Esophagus muscularis mucosa (tissue), 4 donors: ENCODE results near the gene COBL. TPM values are rescaled to one million over a fixed set of nuclear protein-coding genes. Genes with fewer than 3 reads are reported as not detected.

Experiments
- DNase-seq: peaks from one replicate; pipeline ENCODE4 v3.0.0-alpha.2; 2017; ENCODE audit errors: extremely low spot score
- H3K27ac ChIP-seq, 4 donors: fragments of 200-600 bp; sonication (generic); replicated peaks in 1 of 4; 1 replicate in 3 of 4; 2 replicates in 1 of 4; pipeline ENCODE4 v1.5.1; 2016 to 2019; ENCODE audit warnings: mild to moderate bottlenecking in 1 of 4
- H3K27me3 ChIP-seq, 4 donors: fragments of 200-600 bp; sonication (generic); one replicate each; pipeline versions ENCODE4 v1.5.1 to v1.6.0; 2016 to 2019
- H3K36me3 ChIP-seq, 4 donors: fragments of 200-600 bp; sonication (generic); one replicate each; pipeline ENCODE4 v1.5.1; 2016 to 2019
- H3K4me1 ChIP-seq, 4 donors: fragments of 200-600 bp; sonication (generic); one replicate each; pipeline ENCODE4 v1.5.1; 2016 to 2019
- H3K4me3 ChIP-seq, 4 donors: fragments of 200-600 bp; sonication (generic); 1 replicate in 2 of 4; 2 replicates in 2 of 4; pipeline ENCODE4 v1.5.1; 2016 to 2019; ENCODE audit warnings: mild to moderate bottlenecking in 4 of 4, moderate library complexity in 1 of 4
- H3K9me3 ChIP-seq, 4 donors: fragments of 200-600 bp; sonication (generic); 1 replicate in 3 of 4; 2 replicates in 1 of 4; pipeline ENCODE4 v1.5.1; 2016 to 2019
- CTCF ChIP-seq, 3 experiments: fragments of 200-600 bp in 2 of 3; fragments of 450-650 bp in 1 of 3; sonication (generic) in 2 of 3; IDR thresholded peaks; one replicate each; pipeline ENCODE4 v1.5.1; 2017 to 2019; ENCODE audit warnings: antibody characterized with exemption in 3 of 3, mild to moderate bottlenecking in 2 of 3, moderate library complexity in 1 of 3
- EP300 ChIP-seq: sonication (generic); formaldehyde crosslinking; IDR thresholded peaks from one replicate; pipeline ENCODE4 v1.6.1; 2017; ENCODE audit warnings: antibody characterized with exemption
- POLR2A ChIP-seq: fragments of 450-650 bp; IDR thresholded peaks from one replicate; pipeline ENCODE4 v1.6.1; 2017; ENCODE audit warnings: antibody characterized with exemption, moderate library complexity, mild to moderate bottlenecking, low read depth
- POLR2AphosphoS5 ChIP-seq, 2 donors: sonication (generic); formaldehyde crosslinking; IDR thresholded peaks; one replicate each; pipeline ENCODE4 v1.6.1; 2017; ENCODE audit warnings: antibody characterized with exemption in 2 of 2
- WGBS: methylation state at CpG from one replicate; pipeline ENCODE4 v1.1.5; 2018; 5-methylcytosine and 5-hydroxymethylcytosine counted together
- intact Hi-C: fragments of 100-400 bp; cut with DNase I; formaldehyde crosslinking; loops from one replicate; pipeline ENCODE4 v1.15.1; 2023
- total RNA-seq, 4 donors: library from RNA; depleted of rRNA; stranded (reverse); fragments of >200 nt; gene quantifications; one replicate each; pipeline versions ENCODE4 v1.1.0 to v1.2.1, GENCODE V29; 2016

Gene COBL
- total RNA-seq, 4 donors from 2014 or later: 29.8 to 51.4 (median 45.9) TPM

GRCh38 chr7:51114501-51114900 lies 202.1 kb downstream of the COBL start:
- Histone ChIP-seq H3K27ac (no peak overlapping the region), H3K4me1 (no peaks in the 10 kb centered on the region), H3K27me3 (no peaks in the 10 kb centered on the region), H3K36me3 (no peaks in the 10 kb centered on the region), H3K9me3 (peaks cover 0 to 6% (median 0%) of the 10 kb centered on the region in 4 donors), H3K4me3 (no peak overlapping the region)
- no peak for TF ChIP-seq POLR2A
- no peak for TF ChIP-seq POLR2AphosphoS5 (IDR thresholded peaks at IDR 0.05)
- TF ChIP-seq EP300: no peak
- DNase-seq: no peak
- intact Hi-C loops: no loop called here
- 89% methylated on average over 1 of the region's 1 CpG for WGBS

GRCh38 chr7:51113962-51114361 lies 202.6 kb downstream of the COBL start:
- intact Hi-C loops: no loop called here
- TF ChIP-seq POLR2A (no peak), POLR2AphosphoS5 (IDR thresholded peaks at IDR 0.05) (no peak), EP300 (no peak), CTCF (IDR thresholded peaks at IDR 0.05) (no peak)
- WGBS: 96% methylated on average over 5 of the region's 7 CpGs

GRCh38 chr7:51113560-51113959 lies 203.0 kb downstream of the COBL start:
- WGBS: 100% methylated on average over 1 of the region's 1 CpG
- no peak for DNase-seq
- no peak overlapping the region for H3K27ac ChIP-seq
- intact Hi-C loops: no loop called here
- H3K4me1 ChIP-seq: no peaks in the 10 kb centered on the region
- peaks cover 0 to 6% (median 0%) of the 10 kb centered on the region in 4 donors for H3K9me3 ChIP-seq
- no peaks in the 10 kb centered on the region for H3K36me3 ChIP-seq
- no peak overlapping the region for H3K4me3 ChIP-seq
- TF ChIP-seq POLR2AphosphoS5 (IDR thresholded peaks at IDR 0.05): no peak
- no peak for TF ChIP-seq CTCF (IDR thresholded peaks at IDR 0.05)
- no peak for TF ChIP-seq EP300
- TF ChIP-seq POLR2A: no peak
- no peaks in the 10 kb centered on the region for H3K27me3 ChIP-seq

More at GRCh38 chr7:51113962-51114361, 202.6 kb downstream of the COBL start:
- Histone ChIP-seq H3K27me3 (no peaks in the 10 kb centered on the region), H3K27ac (no peak overlapping the region), H3K9me3 (peaks cover 0 to 6% (median 0%) of the 10 kb centered on the region in 4 donors), H3K4me1 (no peaks in the 10 kb centered on the region), H3K4me3 (no peak overlapping the region), H3K36me3 (no peaks in the 10 kb centered on the region)
- DNase-seq: peak; percentile 72

GRCh38 chr7:51111241-51111940 lies 205.2 kb downstream of the COBL start:
- no peak overlapping the region for H3K27ac ChIP-seq
- intact Hi-C loops: no loop called here
- H3K4me1 ChIP-seq: no peaks in the 10 kb centered on the region

GRCh38 chr7:51108134-51108533 lies 208.5 kb downstream of the COBL start:
- intact Hi-C loops: no loop called here
- H3K9me3 ChIP-seq: no peaks in the 10 kb centered on the region
- no peak overlapping the region for H3K4me3 ChIP-seq
- H3K27me3 ChIP-seq: no peaks in the 10 kb centered on the region
- peak; percentile 78 for DNase-seq
- WGBS: 92% methylated on average over 6 of the region's 8 CpGs
- no peaks in the 10 kb centered on the region for H3K36me3 ChIP-seq
- H3K27ac ChIP-seq: no peak overlapping the region
- TF ChIP-seq EP300 (no peak), POLR2AphosphoS5 (IDR thresholded peaks at IDR 0.05) (no peak), CTCF (IDR thresholded peaks at IDR 0.05) (no peak)
- no peaks in the 10 kb centered on the region for H3K4me1 ChIP-seq

More at GRCh38 chr7:51111241-51111940, 205.2 kb downstream of the COBL start:
- H3K9me3 ChIP-seq: peaks cover 0 to 6% (median 0%) of the 10 kb centered on the region in 4 donors
- peak; percentile 80 for DNase-seq
- 78% methylated on average over 7 of the region's 8 CpGs for WGBS
- no peaks in the 10 kb centered on the region for H3K36me3 ChIP-seq
- no peaks in the 10 kb centered on the region for H3K27me3 ChIP-seq
- no peak overlapping the region for H3K4me3 ChIP-seq
- TF ChIP-seq CTCF (IDR thresholded peaks at IDR 0.05): no peak
- no peak for TF ChIP-seq POLR2A
- no peak for TF ChIP-seq EP300
- TF ChIP-seq POLR2AphosphoS5 (IDR thresholded peaks at IDR 0.05): no peak
